ENCODE data around the gene SORT1. TPM values are rescaled to one million over a fixed set of nuclear protein-coding genes. Genes with fewer than 3 reads are reported as not detected.
A peak's percentile ranks its signal among the peaks of the same experiment; 100 is the strongest.
"Not testable (repeated sequence)": the region's sequence is repeated elsewhere in the genome, so short reads cannot be mapped to it uniquely, and the experiment has no call there.

SORT1 gene
- total and polyA plus RNA-seq, 7 experiments from 2014 or later: 1.0 to 25.6 (median 1.8) TPM; not detected in 2

DNA sequence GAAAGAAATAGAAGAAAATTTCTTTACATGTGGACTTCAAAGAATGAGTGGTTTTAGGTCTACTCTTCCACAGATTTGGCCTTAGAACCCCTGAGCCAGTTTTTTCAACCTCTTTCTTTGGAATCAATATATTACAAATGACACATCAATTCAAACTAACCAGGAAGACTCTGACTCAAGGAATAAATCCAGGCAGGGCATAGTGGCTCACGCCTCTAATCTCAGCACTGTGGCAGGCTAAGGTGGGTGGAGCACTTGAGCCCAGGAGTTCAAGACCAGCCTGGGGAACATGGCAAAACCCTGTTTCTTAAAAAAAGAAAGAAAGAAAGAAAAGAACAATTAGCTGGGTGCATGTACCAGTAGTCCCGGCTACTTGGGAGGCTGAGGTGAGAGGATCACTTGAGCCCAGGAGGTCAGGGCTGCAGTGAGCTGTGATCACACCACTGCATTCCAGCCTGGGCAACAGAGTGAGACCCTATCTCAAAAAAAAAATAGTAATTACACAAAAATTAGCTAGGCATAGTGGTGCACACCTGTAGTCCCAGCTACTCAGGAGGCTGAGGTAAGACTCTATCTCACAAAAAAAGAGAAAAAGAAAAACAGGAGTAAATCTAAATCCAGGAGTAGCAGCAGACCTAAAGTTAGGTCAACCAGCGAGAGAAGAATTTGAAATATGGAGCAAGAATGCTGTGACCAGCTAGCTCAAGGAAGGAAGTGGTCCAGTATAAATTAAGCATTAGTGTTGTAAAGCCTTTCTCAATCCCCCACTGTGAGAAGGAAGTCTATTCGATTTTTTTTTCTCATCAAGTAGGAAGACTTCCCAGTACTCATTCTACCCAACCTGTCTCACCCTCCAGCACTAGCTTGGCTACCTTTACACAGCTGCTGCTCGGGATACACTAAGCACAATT, 1.9 kb downstream of the SORT1 start:
- H3K9me3 Mint-ChIP-seq: peaks cover 0 to 3% (median 0%) of the 10 kb centered on the region in 11 donors
- H3K27me3 ChIP-seq (ENCODE audit: control insufficient read depth in 2 of 2, insufficient read depth in 2 of 2, low read length in 2 of 2): peaks cover 0 to 18% of the 10 kb centered on the region in 2 donors
- H3K36me3 ChIP-seq (ENCODE audit: control insufficient read depth in 2 of 3, insufficient read depth in 3 of 3, low read length in 3 of 3): peaks cover 0 to 3% (median 0%) of the 10 kb centered on the region in 3 experiments
- intact Hi-C loops (cut with micrococcal nuclease): loop anchor here (5.0 kb wide), 3 partner anchors 136 to 284 kb away; partner anchors contain the start of genes ELAPOR1 (in 1 of the 2) and SARS1 (in 1 of the 2)
- peaks cover 0 to 4% (median 0%) of the 10 kb centered on the region in 5 donors for H3K36me3 Mint-ChIP-seq
- H3K4me3 ChIP-seq (ENCODE audit: low read length): no peak overlapping the region
- POLR2A ChIA-PET: interaction anchor here (1.2 kb wide), 1 partner anchor 153 kb away, joined by 3 read pairs; the partner anchor contains the start of gene GNAI3
- peaks cover 48 to 65% (median 49%) of the 10 kb centered on the region in 5 donors for H3K27me3 Mint-ChIP-seq
- no peak overlapping the region for H3K27ac Mint-ChIP-seq
- DNase-seq: no peak
- H3K4me1 Mint-ChIP-seq: peaks cover 0 to 34% (median 16%) of the 10 kb centered on the region in 7 donors
- peak overlapping the region in 8 of 10 donors; percentile 16 to 88 (median 68) for H3K4me3 Mint-ChIP-seq
- ATAC-seq: no peak
- CTCF ChIA-PET: interaction anchor here (0.6 to 5.4 kb wide), 2 partner anchors 117 to 136 kb away, joined by 3 to 62 read pairs; no protein-coding TSS in a partner anchor
- no peaks in the 10 kb centered on the region for H3K9me3 ChIP-seq (ENCODE audit: control insufficient read depth in 2 of 3, low read length in 3 of 3)
- H3K4me1 ChIP-seq (ENCODE audit: control insufficient read depth in 2 of 2, insufficient read depth in 2 of 2, low read length in 2 of 2): peaks cover 0 to 6% of the 10 kb centered on the region in 2 donors
- H3K27ac ChIP-seq (ENCODE audit: low read depth, low read length): no peak overlapping the region

DNA sequence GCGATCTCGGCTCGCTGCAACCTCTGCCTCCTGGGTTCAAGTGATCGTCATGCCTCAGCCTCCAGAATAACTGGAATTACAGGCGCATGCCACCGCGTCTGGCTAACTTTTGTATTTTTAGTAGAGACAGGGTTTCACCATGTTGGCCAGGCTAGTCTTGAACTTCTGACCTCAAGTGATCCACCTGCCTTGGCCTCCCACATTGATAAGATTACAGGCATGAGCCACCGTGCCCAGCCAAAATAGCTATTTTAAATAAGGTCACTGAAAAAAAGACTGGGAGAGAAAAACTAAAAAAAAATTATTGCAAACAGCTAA, 2.5 kb downstream of the SORT1 start:
- H3K4me3 Mint-ChIP-seq; H3K36me3 Mint-ChIP-seq; H3K4me3 ChIP-seq (ENCODE audit: low read length); POLR2A ChIA-PET; H3K4me1 ChIP-seq (ENCODE audit: control insufficient read depth in 2 of 2, insufficient read depth in 2 of 2, low read length in 2 of 2); DNase-seq; H3K9me3 ChIP-seq (ENCODE audit: control insufficient read depth in 2 of 3, low read length in 3 of 3); H3K27ac ChIP-seq (ENCODE audit: low read depth, low read length); H3K36me3 ChIP-seq (ENCODE audit: control insufficient read depth in 2 of 3, insufficient read depth in 3 of 3, low read length in 3 of 3); H3K27ac Mint-ChIP-seq; ATAC-seq; H3K9me3 Mint-ChIP-seq: not testable (repeated sequence)
- CTCF ChIA-PET: interaction anchor here (5.4 kb wide), 1 partner anchor 116 kb away, joined by 62 read pairs; no protein-coding TSS in a partner anchor
- peaks cover 0 to 18% of the 10 kb centered on the region in 2 donors for H3K27me3 ChIP-seq (ENCODE audit: control insufficient read depth in 2 of 2, insufficient read depth in 2 of 2, low read length in 2 of 2)
- intact Hi-C loops (cut with micrococcal nuclease): loop anchor here (5.0 kb wide), 3 partner anchors 137 to 283 kb away; partner anchors contain the start of genes ELAPOR1 (in 1 of the 2) and SARS1 (in 1 of the 2)
- Mint-ChIP-seq H3K27me3 (peaks cover 48 to 69% (median 49%) of the 10 kb centered on the region in 5 donors), H3K4me1 (peaks cover 0 to 34% (median 16%) of the 10 kb centered on the region in 7 donors)

GRCh38 chr1:109394591-109395281, 3.0 kb downstream of the SORT1 start:
- peaks cover 0 to 39% (median 16%) of the 10 kb centered on the region in 7 donors for H3K4me1 Mint-ChIP-seq
- ChIA-PET POLR2A (no interaction called here), CTCF (no interaction called here)
- H3K9me3 Mint-ChIP-seq: peaks cover 0 to 3% (median 0%) of the 10 kb centered on the region in 11 donors
- no peak overlapping the region for H3K4me3 ChIP-seq (ENCODE audit: low read length)
- no peaks in the 10 kb centered on the region for H3K9me3 ChIP-seq (ENCODE audit: control insufficient read depth in 2 of 3, low read length in 3 of 3)
- H3K4me1 ChIP-seq (ENCODE audit: control insufficient read depth in 2 of 2, insufficient read depth in 2 of 2, low read length in 2 of 2): peaks cover 0 to 6% of the 10 kb centered on the region in 2 donors
- ATAC-seq (no peak), DNase-seq (no peak)
- no peaks in the 10 kb centered on the region for H3K36me3 ChIP-seq (ENCODE audit: control insufficient read depth in 2 of 3, insufficient read depth in 3 of 3, low read length in 3 of 3)
- peaks cover 0 to 18% of the 10 kb centered on the region in 2 donors for H3K27me3 ChIP-seq (ENCODE audit: control insufficient read depth in 2 of 2, insufficient read depth in 2 of 2, low read length in 2 of 2)
- no peak overlapping the region for H3K4me3 Mint-ChIP-seq
- intact Hi-C loops (cut with micrococcal nuclease): loop anchor here (5.0 kb wide), 4 partner anchors 37 to 282 kb away; partner anchors contain the start of genes ELAPOR1 (in 1 of the 2) and SARS1 (in 1 of the 2)
- no peak overlapping the region for H3K27ac ChIP-seq (ENCODE audit: low read depth, low read length)
- H3K27ac Mint-ChIP-seq: no peak overlapping the region
- H3K36me3 Mint-ChIP-seq: peaks cover 0 to 2% (median 0%) of the 10 kb centered on the region in 5 donors
- peaks cover 52 to 74% (median 54%) of the 10 kb centered on the region in 5 donors for H3K27me3 Mint-ChIP-seq

DNA sequence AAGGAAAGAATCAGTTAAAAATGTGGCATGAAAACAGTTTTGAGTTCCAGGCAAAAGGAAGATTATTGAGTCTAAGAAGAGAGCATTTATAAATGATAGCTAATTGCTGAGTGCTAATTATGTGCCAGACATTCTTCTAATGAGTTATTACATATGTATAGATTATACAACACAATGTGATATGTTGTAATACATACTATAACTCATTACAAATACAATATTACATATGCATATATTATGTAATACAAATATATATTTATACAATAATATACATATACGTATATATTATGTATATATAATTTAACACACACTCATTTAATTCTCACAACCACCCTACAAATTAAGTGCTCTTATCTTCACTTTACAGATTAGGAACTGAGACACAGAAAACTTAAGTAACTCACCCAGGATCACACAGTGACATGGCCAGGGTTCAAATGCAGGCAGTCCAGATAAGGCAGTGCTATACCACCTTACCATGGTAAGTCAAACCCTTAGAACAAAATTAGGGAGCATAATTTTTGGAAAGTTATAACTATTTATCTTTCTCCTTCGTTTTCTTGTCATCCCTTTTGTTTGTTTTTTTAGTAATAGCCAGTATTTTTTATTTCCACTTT, 4.0 kb downstream of the SORT1 start:
- peaks cover 58 to 76% (median 64%) of the 10 kb centered on the region in 5 donors for H3K27me3 Mint-ChIP-seq
- peaks cover 0 to 6% of the 10 kb centered on the region in 2 donors for H3K4me1 ChIP-seq (ENCODE audit: control insufficient read depth in 2 of 2, insufficient read depth in 2 of 2, low read length in 2 of 2)
- H3K4me3 Mint-ChIP-seq: no peak overlapping the region
- H3K27ac Mint-ChIP-seq: no peak overlapping the region
- ChIA-PET POLR2A (no interaction called here), CTCF (no interaction called here)
- ATAC-seq (no peak), DNase-seq (no peak)
- peaks cover 0 to 3% (median 0%) of the 10 kb centered on the region in 11 donors for H3K9me3 Mint-ChIP-seq
- H3K9me3 ChIP-seq (ENCODE audit: control insufficient read depth in 2 of 3, low read length in 3 of 3): no peaks in the 10 kb centered on the region
- no peak overlapping the region for H3K27ac ChIP-seq (ENCODE audit: low read depth, low read length)
- no peak overlapping the region for H3K4me3 ChIP-seq (ENCODE audit: low read length)
- H3K36me3 Mint-ChIP-seq: peaks cover 0 to 2% (median 0%) of the 10 kb centered on the region in 5 donors
- intact Hi-C loops (cut with micrococcal nuclease): loop anchor here in 1 of 2 donors (5.0 kb wide), 1 partner anchor 36 kb away; no protein-coding TSS in a partner anchor
- peaks cover 0 to 18% of the 10 kb centered on the region in 2 donors for H3K27me3 ChIP-seq (ENCODE audit: control insufficient read depth in 2 of 2, insufficient read depth in 2 of 2, low read length in 2 of 2)
- H3K36me3 ChIP-seq (ENCODE audit: control insufficient read depth in 2 of 3, insufficient read depth in 3 of 3, low read length in 3 of 3): no peaks in the 10 kb centered on the region
- H3K4me1 Mint-ChIP-seq: peaks cover 0 to 37% (median 15%) of the 10 kb centered on the region in 7 donors

GRCh38 chr1:109392788-109393616, 4.7 kb downstream of the SORT1 start:
- peaks cover 0 to 3% (median 0%) of the 10 kb centered on the region in 11 donors for H3K9me3 Mint-ChIP-seq
- Histone ChIP-seq H3K27ac (ENCODE audit: low read depth, low read length) (no peak overlapping the region), H3K9me3 (ENCODE audit: control insufficient read depth in 2 of 3, low read length in 3 of 3) (no peaks in the 10 kb centered on the region), H3K27me3 (ENCODE audit: control insufficient read depth in 2 of 2, insufficient read depth in 2 of 2, low read length in 2 of 2) (peaks cover 0 to 18% of the 10 kb centered on the region in 2 donors), H3K4me1 (ENCODE audit: control insufficient read depth in 2 of 2, insufficient read depth in 2 of 2, low read length in 2 of 2) (peaks cover 0 to 6% of the 10 kb centered on the region in 2 donors), H3K36me3 (ENCODE audit: control insufficient read depth in 2 of 3, insufficient read depth in 3 of 3, low read length in 3 of 3) (no peaks in the 10 kb centered on the region), H3K4me3 (ENCODE audit: low read length) (no peak overlapping the region)
- peaks cover 55 to 77% (median 66%) of the 10 kb centered on the region in 5 donors for H3K27me3 Mint-ChIP-seq
- ATAC-seq (no peak), DNase-seq (no peak)
- H3K4me1 Mint-ChIP-seq: peaks cover 0 to 37% (median 14%) of the 10 kb centered on the region in 7 donors
- intact Hi-C loops (cut with micrococcal nuclease): loop anchor here in 1 of 2 donors (5.0 kb wide), 1 partner anchor 36 kb away; no protein-coding TSS in a partner anchor
- H3K36me3 Mint-ChIP-seq: peaks cover 0 to 2% (median 0%) of the 10 kb centered on the region in 5 donors
- ChIA-PET CTCF (interaction anchor here (2.1 kb wide), 1 partner anchor 110 kb away, joined by 4 read pairs; the partner anchor contains the start of gene PSRC1), POLR2A (no interaction called here)
- H3K4me3 Mint-ChIP-seq: no peak overlapping the region
- no peak overlapping the region for H3K27ac Mint-ChIP-seq
